DND-41 (cell line): ENCODE results near the gene TMEM164.

Experiments used
- CTCF ChIP-seq: IDR thresholded peaks from 2 replicates; pipeline ENCODE4 v1.5.1; 2012; ENCODE audit warnings: borderline replicate concordance, low read length, moderate library complexity, mild to moderate bottlenecking; ENCODE audit not compliant: poor library complexity, severe bottlenecking; ENCODE audit errors: extremely low read depth
- EZH2 ChIP-seq: IDR thresholded peaks from 3 replicates; pipeline ENCODE4 v1.6.1; 2012; ENCODE audit warnings: borderline replicate concordance, low read depth, mild to moderate bottlenecking, moderate library complexity, low read length, inconsistent platforms; ENCODE audit not compliant: severe bottlenecking

GRCh38 chrX:110172215-110172614 is 169.3 kb downstream of the TMEM164 start:
- no peak for TF ChIP-seq CTCF
- TF ChIP-seq EZH2, result no peak
